ENCODE measurements around the gene PPM1B.

DNA sequence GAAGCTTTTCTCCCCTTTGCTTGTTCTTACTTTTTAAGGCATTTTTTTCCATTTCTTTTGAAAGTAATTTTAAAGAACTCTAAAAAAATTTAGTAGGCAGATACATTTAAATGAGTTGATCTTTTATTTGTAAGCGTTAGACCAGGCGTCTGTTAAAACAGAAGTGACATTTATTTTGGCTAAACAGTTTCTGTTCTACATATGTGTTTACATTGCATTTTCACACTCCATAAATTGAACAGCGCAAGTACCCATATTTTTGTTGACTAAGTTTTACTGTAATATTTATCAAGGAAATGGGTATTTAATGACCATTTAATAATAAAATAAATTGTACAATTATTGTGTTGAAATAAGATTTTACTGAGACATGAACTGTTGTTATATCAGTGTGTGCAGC lies 21.9 kb downstream of the PPM1B start:
- TF ChIP-seq, protein P1, sequence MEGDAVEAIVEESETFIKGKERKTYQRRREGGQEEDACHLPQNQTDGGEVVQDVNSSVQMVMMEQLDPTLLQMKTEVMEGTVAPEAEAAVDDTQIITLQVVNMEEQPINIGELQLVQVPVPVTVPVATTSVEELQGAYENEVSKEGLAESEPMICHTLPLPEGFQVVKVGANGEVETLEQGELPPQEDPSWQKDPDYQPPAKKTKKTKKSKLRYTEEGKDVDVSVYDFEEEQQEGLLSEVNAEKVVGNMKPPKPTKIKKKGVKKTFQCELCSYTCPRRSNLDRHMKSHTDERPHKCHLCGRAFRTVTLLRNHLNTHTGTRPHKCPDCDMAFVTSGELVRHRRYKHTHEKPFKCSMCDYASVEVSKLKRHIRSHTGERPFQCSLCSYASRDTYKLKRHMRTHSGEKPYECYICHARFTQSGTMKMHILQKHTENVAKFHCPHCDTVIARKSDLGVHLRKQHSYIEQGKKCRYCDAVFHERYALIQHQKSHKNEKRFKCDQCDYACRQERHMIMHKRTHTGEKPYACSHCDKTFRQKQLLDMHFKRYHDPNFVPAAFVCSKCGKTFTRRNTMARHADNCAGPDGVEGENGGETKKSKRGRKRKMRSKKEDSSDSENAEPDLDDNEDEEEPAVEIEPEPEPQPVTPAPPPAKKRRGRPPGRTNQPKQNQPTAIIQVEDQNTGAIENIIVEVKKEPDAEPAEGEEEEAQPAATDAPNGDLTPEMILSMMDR (IDR thresholded peaks at IDR 0.05), result no peak
- TF ChIP-seq POLR2A (IDR thresholded peaks at IDR 0.05), result no peak

All from esophagus squamous epithelium (tissue), 4 donors.